SH-SY5Y (cell line): ENCODE results near the gene ELK3.

Experiments used
- GATA2 ChIP-seq: IDR thresholded peaks from 2 replicates; pipeline ENCODE4 v1.6.1; 2011; ENCODE audit warnings: mild to moderate bottlenecking, low read depth, low read length
- GATA3 ChIP-seq: IDR thresholded peaks from 2 replicates; pipeline ENCODE4 v1.6.1; 2011; ENCODE audit warnings: low read depth, mild to moderate bottlenecking, low read length, moderate library complexity

DNA sequence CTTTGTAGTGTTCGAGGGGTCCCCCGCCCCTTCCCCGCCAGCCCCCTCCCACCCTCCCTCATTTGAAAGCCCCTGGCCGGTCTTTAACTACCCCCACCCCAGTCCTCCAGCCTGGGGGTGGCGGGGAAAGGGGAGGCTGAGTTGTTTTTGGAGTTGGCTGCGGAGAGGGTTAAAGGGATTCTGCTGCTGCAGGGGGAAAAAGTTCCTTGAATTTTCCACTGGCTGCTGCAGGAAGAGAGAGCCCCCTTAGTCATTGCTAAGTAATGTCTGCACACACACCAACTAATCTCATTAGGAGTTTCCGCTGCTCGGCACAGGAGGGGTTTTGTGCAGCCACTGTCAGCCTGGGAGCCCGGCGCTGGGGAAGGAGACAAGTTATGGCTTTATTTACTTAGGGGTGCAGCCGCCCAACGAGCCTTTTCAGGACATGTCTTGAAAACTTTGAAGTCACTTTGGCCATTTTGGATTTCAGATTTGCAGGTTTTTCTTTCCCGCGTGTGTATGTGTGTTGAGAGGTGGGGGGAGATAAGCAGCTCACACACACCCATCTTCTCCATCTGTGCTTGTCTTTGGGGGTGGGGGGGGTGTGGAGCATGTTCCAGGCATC lies 1.8 kb downstream of the ELK3 start:
- no peak for TF ChIP-seq GATA2
- TF ChIP-seq GATA3: no peak
